ENCODE measurements around the gene PTK6. TPM values are rescaled to one million over a fixed set of nuclear protein-coding genes. Genes with fewer than 3 reads are reported as not detected.

The PTK6 gene
- total RNA-seq, 6 experiments from 2014 or later, result 0.07 TPM; not detected in 4

- H3K27me3 Mint-ChIP-seq (ENCODE audit: insufficient read depth), result peaks cover 20% of the 10 kb centered on the region
- peaks cover 5% of the 10 kb centered on the region for H3K4me1 Mint-ChIP-seq (ENCODE audit: low read depth)
- no peaks in the 10 kb centered on the region for H3K9me3 Mint-ChIP-seq
- no peak for DNase-seq
- H3K4me3 Mint-ChIP-seq, result no peak overlapping the region
- TF ChIP-seq CTCF (IDR thresholded peaks at IDR 0.05), result no peak
- H3K27ac Mint-ChIP-seq, result no peak overlapping the region
- no peaks in the 10 kb centered on the region for H3K36me3 Mint-ChIP-seq (ENCODE audit: low read depth)
These were observed 11.8 kb upstream of the PTK6 start for GRCh38 chr20:63549019-63549418.

GRCh38 chr20:63548542-63548941 lies 11.4 kb upstream of the PTK6 start:
- H3K27me3 Mint-ChIP-seq (ENCODE audit: insufficient read depth), result peaks cover 20% of the 10 kb centered on the region
- no peak for TF ChIP-seq CTCF (IDR thresholded peaks at IDR 0.05)
- no peak overlapping the region for H3K27ac Mint-ChIP-seq
- H3K36me3 Mint-ChIP-seq (ENCODE audit: low read depth), result no peaks in the 10 kb centered on the region
- no peaks in the 10 kb centered on the region for H3K9me3 Mint-ChIP-seq
- no peak overlapping the region for H3K4me3 Mint-ChIP-seq
- no peak for DNase-seq
- peaks cover 5% of the 10 kb centered on the region for H3K4me1 Mint-ChIP-seq (ENCODE audit: low read depth)

GRCh38 chr20:63547725-63548480 lies 10.7 kb upstream of the PTK6 start, which contains the start of gene SRMS:
SRMS (minus strand) TSS chr20:63547749; CDS start chr20:63547463, 286 bp downstream.
- Mint-ChIP-seq H3K4me3 (no peak within 1 kb of the TSS), H3K27ac (no peak within 1 kb of the TSS), H3K36me3 (ENCODE audit: low read depth) (no peaks in the 10 kb centered on the region), H3K9me3 (no peaks in the 10 kb centered on the region), H3K4me1 (ENCODE audit: low read depth) (peaks cover 5% of the 10 kb centered on the region), H3K27me3 (ENCODE audit: insufficient read depth) (peaks cover 21% of the 10 kb centered on the region)
- no peak for TF ChIP-seq CTCF (IDR thresholded peaks at IDR 0.05)
- DNase-seq, result no peak

- H3K36me3 Mint-ChIP-seq (ENCODE audit: low read depth), result no peaks in the 10 kb centered on the region
- H3K9me3 Mint-ChIP-seq, result no peaks in the 10 kb centered on the region
- no peak for TF ChIP-seq CTCF (IDR thresholded peaks at IDR 0.05)
- DNase-seq, result no peak
- H3K4me1 Mint-ChIP-seq (ENCODE audit: low read depth), result peaks cover 5% of the 10 kb centered on the region
- peaks cover 22% of the 10 kb centered on the region for H3K27me3 Mint-ChIP-seq (ENCODE audit: insufficient read depth)
- no peak overlapping the region for H3K27ac Mint-ChIP-seq
- H3K4me3 Mint-ChIP-seq, result no peak overlapping the region
These were observed 10.0 kb upstream of the PTK6 start for GRCh38 chr20:63546956-63547724.

- Mint-ChIP-seq H3K9me3 (no peaks in the 10 kb centered on the region), H3K27ac (no peak overlapping the region), H3K4me1 (ENCODE audit: low read depth) (peaks cover 5% of the 10 kb centered on the region), H3K4me3 (no peak overlapping the region), H3K27me3 (ENCODE audit: insufficient read depth) (peaks cover 22% of the 10 kb centered on the region), H3K36me3 (ENCODE audit: low read depth) (no peaks in the 10 kb centered on the region)
- no peak for DNase-seq
- TF ChIP-seq CTCF (IDR thresholded peaks at IDR 0.05), result no peak
These were observed 9.2 kb upstream of the PTK6 start for GRCh38 chr20:63546256-63546955.

All from HFFc6 (cell line).